K562 (cell line): ENCODE measurements around the gene MPPED1. TPM values are rescaled to one million over a fixed set of nuclear protein-coding genes. Genes with fewer than 3 reads are reported as not detected.

Experiments
- HNRNPLL ChIP-seq: fragments of 200-400 bp; formaldehyde crosslinking; IDR thresholded peaks from 2 replicates; pipeline ENCODE4 v1.6.1; 2017; ENCODE audit warnings: low read length, low read depth, mild to moderate bottlenecking; ENCODE audit not compliant: poor library complexity, severe bottlenecking
- SMARCA4 ChIP-seq: fragments of 450-650 bp; IDR thresholded peaks from 2 replicates; pipeline ENCODE4 v1.6.1; 2016
- SP2 ChIP-seq: IDR thresholded peaks from 2 replicates; pipeline ENCODE4 v1.6.1; 2011; ENCODE audit warnings: mild to moderate bottlenecking, low read depth, low read length, moderate library complexity; ENCODE audit not compliant: poor library complexity, severe bottlenecking; ENCODE audit errors: extremely low read depth
- TAF1 ChIP-seq: IDR thresholded peaks from 2 replicates; pipeline ENCODE4 v1.6.1; 2011; ENCODE audit warnings: mild to moderate bottlenecking, low read length, moderate library complexity; ENCODE audit not compliant: insufficient read depth, control insufficient read depth, severe bottlenecking; ENCODE audit errors: extremely low read depth
- ZNF778 ChIP-seq: fragments of 450-650 bp; formaldehyde crosslinking; IDR thresholded peaks from 2 replicates; pipeline ENCODE4 v1.4.0; 2020; ENCODE audit warnings: mild to moderate bottlenecking, moderate library complexity
- polyA plus RNA-seq, 8 experiments: library from polyadenylated mRNA; depleted of rRNA in 4 of 8; stranded (reverse) in 5 of 8; unstranded in 3 of 8; fragments of >200 nt; fragmentation: Nextera tagmentation in 2 of 8; fragmentation: Illumina TruSeq in 1 of 8; extraction: Ambion mirVana in 2 of 8; extraction: Trizol in 1 of 8; gene quantifications; 2 replicates each; pipeline versions ENCODE4 v1.2.1 to v1.2.3, GENCODE V29; 2011 to 2014; ENCODE audit warnings: inconsistent platforms in 1 of 8, missing spikeins in 1 of 8
- total RNA-seq, 7 experiments: library from RNA; depleted of rRNA in 6 of 7; stranded (reverse); fragments of >200 nt in 6 of 7; fragmentation: Illumina TruSeq in 2 of 7; extraction: Trizol in 2 of 7; gene quantifications; 2 replicates each; pipeline versions ENCODE4 v1.2.1 to v1.2.3, GENCODE V29; 2011 to 2021; ENCODE audit warnings: low replicate concordance in 1 of 7
- TF ChIP-seq, protein P1 (sequence below): sonication (generic); formaldehyde crosslinking; IDR thresholded peaks from 2 replicates; pipeline ENCODE4 v1.8.0; 2023; ENCODE audit warnings: missing genetic modification reagents, mild to moderate bottlenecking, borderline replicate concordance

MPPED1 gene
- total and polyA plus RNA-seq, 9 of the 15 experiments (the other 6 are each of a cell fraction or from before 2014, with no cell fraction given): not detected

DNA sequence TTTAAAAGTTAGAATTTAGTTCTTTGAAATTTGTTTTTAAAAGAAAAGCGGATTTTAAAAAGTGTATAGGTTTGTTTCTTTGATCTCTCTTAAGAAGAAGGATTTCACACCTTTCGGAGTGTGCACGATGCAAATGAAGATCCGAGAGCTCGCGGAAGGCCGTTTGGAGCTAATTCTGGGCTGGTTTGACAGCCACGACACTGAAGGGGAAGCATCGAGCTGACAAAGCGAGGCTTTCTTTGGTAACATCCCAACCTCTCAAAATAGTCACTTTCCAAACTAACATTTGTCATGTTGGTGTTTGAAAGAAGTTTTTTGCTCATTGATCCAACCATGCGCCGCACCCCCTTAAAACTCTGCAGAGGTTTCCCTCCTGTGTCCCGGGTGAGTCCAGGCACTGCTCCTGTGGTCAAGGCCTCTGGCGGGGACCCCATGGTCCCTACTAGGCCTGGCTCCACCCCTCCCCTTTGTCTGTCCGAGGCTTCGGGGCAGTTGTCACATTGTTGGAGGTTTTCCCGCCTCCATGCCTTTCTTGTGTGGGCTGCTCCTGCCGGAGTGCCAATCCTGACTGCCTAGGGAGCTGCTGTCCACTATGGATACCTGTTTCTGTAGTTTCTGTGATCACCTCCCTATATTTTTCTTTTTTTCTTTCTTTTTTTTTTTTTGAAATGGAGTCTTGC, 39.7 kb downstream of the MPPED1 start (continued):
- TF ChIP-seq, protein P1, sequence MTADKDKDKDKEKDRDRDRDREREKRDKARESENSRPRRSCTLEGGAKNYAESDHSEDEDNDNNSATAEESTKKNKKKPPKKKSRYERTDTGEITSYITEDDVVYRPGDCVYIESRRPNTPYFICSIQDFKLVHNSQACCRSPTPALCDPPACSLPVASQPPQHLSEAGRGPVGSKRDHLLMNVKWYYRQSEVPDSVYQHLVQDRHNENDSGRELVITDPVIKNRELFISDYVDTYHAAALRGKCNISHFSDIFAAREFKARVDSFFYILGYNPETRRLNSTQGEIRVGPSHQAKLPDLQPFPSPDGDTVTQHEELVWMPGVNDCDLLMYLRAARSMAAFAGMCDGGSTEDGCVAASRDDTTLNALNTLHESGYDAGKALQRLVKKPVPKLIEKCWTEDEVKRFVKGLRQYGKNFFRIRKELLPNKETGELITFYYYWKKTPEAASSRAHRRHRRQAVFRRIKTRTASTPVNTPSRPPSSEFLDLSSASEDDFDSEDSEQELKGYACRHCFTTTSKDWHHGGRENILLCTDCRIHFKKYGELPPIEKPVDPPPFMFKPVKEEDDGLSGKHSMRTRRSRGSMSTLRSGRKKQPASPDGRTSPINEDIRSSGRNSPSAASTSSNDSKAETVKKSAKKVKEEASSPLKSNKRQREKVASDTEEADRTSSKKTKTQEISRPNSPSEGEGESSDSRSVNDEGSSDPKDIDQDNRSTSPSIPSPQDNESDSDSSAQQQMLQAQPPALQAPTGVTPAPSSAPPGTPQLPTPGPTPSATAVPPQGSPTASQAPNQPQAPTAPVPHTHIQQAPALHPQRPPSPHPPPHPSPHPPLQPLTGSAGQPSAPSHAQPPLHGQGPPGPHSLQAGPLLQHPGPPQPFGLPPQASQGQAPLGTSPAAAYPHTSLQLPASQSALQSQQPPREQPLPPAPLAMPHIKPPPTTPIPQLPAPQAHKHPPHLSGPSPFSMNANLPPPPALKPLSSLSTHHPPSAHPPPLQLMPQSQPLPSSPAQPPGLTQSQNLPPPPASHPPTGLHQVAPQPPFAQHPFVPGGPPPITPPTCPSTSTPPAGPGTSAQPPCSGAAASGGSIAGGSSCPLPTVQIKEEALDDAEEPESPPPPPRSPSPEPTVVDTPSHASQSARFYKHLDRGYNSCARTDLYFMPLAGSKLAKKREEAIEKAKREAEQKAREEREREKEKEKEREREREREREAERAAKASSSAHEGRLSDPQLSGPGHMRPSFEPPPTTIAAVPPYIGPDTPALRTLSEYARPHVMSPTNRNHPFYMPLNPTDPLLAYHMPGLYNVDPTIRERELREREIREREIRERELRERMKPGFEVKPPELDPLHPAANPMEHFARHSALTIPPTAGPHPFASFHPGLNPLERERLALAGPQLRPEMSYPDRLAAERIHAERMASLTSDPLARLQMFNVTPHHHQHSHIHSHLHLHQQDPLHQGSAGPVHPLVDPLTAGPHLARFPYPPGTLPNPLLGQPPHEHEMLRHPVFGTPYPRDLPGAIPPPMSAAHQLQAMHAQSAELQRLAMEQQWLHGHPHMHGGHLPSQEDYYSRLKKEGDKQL: no peak
- TF ChIP-seq HNRNPLL: no peak
- no peak for TF ChIP-seq SMARCA4
- no peak for TF ChIP-seq SP2
- no peak for TF ChIP-seq TAF1
- TF ChIP-seq ZNF778 (CRISPR knock-in tag): no peak
